GM18951 (cell line): Measurements from ENCODE around the gene PCAT6.
"Not testable (repeated sequence)": the region's sequence is repeated elsewhere in the genome, so short reads cannot be mapped to it uniquely, and the experiment has no call there.

Experiments
- POLR2A ChIP-seq: IDR thresholded peaks from 4 replicates; pipeline ENCODE4 v1.6.1; 2011; ENCODE audit warnings: mild to moderate bottlenecking; ENCODE audit not compliant: insufficient read length, insufficient read depth; ENCODE audit errors: extremely low read depth
- in situ Hi-C: fragments of 300-500 bp; cut with MboI; formaldehyde crosslinking; loops from one replicate; pipeline ENCODE4 v1.12.0; 2022; ENCODE audit warnings: low sequenced_read_pairs, mixed read lengths, inconsistent platforms; ENCODE audit not compliant: unreplicated experiment

Gene PCAT6

GRCh38 chr1:202810615-202811295 lies at the start of gene PCAT6:
Gene PCAT6 (plus strand): TSS chr1:202810954.
- in situ Hi-C loops: no loop called here

GRCh38 chr1:202762019-202762418 lies 48.7 kb upstream of the PCAT6 start:
- no peak for TF ChIP-seq POLR2A
- in situ Hi-C loops: no loop called here

More at GRCh38 chr1:202810615-202811295, at the start of gene PCAT6:
- peak; percentile 59 for TF ChIP-seq POLR2A

- no peak for TF ChIP-seq POLR2A
- in situ Hi-C loops: no loop called here
These were observed 45.0 kb upstream of the PCAT6 start for GRCh38 chr1:202765721-202766120.

GRCh38 chr1:202770135-202770534 lies 40.6 kb upstream of the PCAT6 start:
- in situ Hi-C loops: no loop called here
- no peak for TF ChIP-seq POLR2A

GRCh38 chr1:202781180-202781579 lies 29.6 kb upstream of the PCAT6 start:
- no peak for TF ChIP-seq POLR2A
- in situ Hi-C loops: no loop called here

- TF ChIP-seq POLR2A: no peak
These were observed 23.9 kb upstream of the PCAT6 start for GRCh38 chr1:202786804-202787203.

GRCh38 chr1:202788800-202789199 lies 22.0 kb upstream of the PCAT6 start:
- in situ Hi-C loops: no loop called here
- no peak for TF ChIP-seq POLR2A

More at GRCh38 chr1:202786804-202787203, 23.9 kb upstream of the PCAT6 start:
- in situ Hi-C loops: no loop called here

- in situ Hi-C loops: no loop called here
- TF ChIP-seq POLR2A: no peak
These were observed 19.5 kb upstream of the PCAT6 start for GRCh38 chr1:202791077-202791747.

- no peak for TF ChIP-seq POLR2A
- in situ Hi-C loops: no loop called here
These were observed 16.6 kb upstream of the PCAT6 start for GRCh38 chr1:202794051-202794740.

- in situ Hi-C loops: not testable (repeated sequence)
These were observed 15.8 kb upstream of the PCAT6 start for GRCh38 chr1:202794931-202795330.

GRCh38 chr1:202796670-202797069 lies 14.1 kb upstream of the PCAT6 start:
- no peak for TF ChIP-seq POLR2A
- in situ Hi-C loops: no loop called here

GRCh38 chr1:202798260-202798659 lies 12.5 kb upstream of the PCAT6 start:
- TF ChIP-seq POLR2A: no peak
- in situ Hi-C loops: no loop called here

GRCh38 chr1:202798792-202799331 lies 11.9 kb upstream of the PCAT6 start:
- TF ChIP-seq POLR2A: no peak
- in situ Hi-C loops: no loop called here
